Stimulated activated naive B cell treated with anti-CD40 and anti-IgM and Interleukin-4, amounts not matched to agents 10 μg/mL and 1 μg/mL and 100 μg/mL, for 72 hours (primary cell): ENCODE data around the gene HDHD2.

Experiments
- ATAC-seq, 2 donors: fragments of 150-1000 bp; cut with Tn5 transposase; replicated peaks; 2 replicates each; pipeline ENCODE4 v1.10.0; 2021; ENCODE audit warnings: moderate library complexity in 1 of 2
- DNase-seq: peaks from one replicate; pipeline ENCODE4 v3.0.0; 2021
- H3K27ac Mint-ChIP-seq: one replicate; pipeline ENCODE4 v1.8.0; 2022; ENCODE audit warnings: mild to moderate bottlenecking, mixed read lengths
- H3K27me3 Mint-ChIP-seq, 2 donors: one replicate each; pipeline ENCODE4 v1.8.0; 2022; ENCODE audit warnings: mixed read lengths in 2 of 2
- H3K36me3 Mint-ChIP-seq, 2 donors: one replicate each; pipeline ENCODE4 v1.8.0; 2022; ENCODE audit warnings: mixed read lengths in 2 of 2, mild to moderate bottlenecking in 1 of 2
- H3K4me1 Mint-ChIP-seq, 2 donors: one replicate each; pipeline ENCODE4 v1.8.0; 2022; ENCODE audit warnings: mixed read lengths in 2 of 2, mild to moderate bottlenecking in 1 of 2
- H3K4me3 Mint-ChIP-seq, 2 donors: one replicate each; pipeline ENCODE4 v1.8.0; 2022; ENCODE audit warnings: mild to moderate bottlenecking in 2 of 2, mixed read lengths in 2 of 2, moderate library complexity in 1 of 2
- H3K9me3 Mint-ChIP-seq, 2 donors: one replicate each; pipeline ENCODE4 v1.8.0; 2022; ENCODE audit warnings: mixed read lengths in 2 of 2, mild to moderate bottlenecking in 1 of 2

Gene HDHD2

GRCh38 chr18:47115205-47115604 is 35.1 kb downstream of the HDHD2 start:
- H3K9me3 Mint-ChIP-seq, result no peaks in the 10 kb centered on the region
- no peak for ATAC-seq
- H3K4me1 Mint-ChIP-seq, result peaks cover 0 to 1% of the 10 kb centered on the region in 2 donors
- no peak overlapping the region for H3K4me3 Mint-ChIP-seq
- no peak overlapping the region for H3K27ac Mint-ChIP-seq
- no peaks in the 10 kb centered on the region for H3K27me3 Mint-ChIP-seq
- H3K36me3 Mint-ChIP-seq, result peaks cover 30 to 55% of the 10 kb centered on the region in 2 donors
- DNase-seq, result no peak

GRCh38 chr18:47113796-47114540 is 36.3 kb downstream of the HDHD2 start:
- Mint-ChIP-seq H3K27me3 (no peaks in the 10 kb centered on the region), H3K9me3 (no peaks in the 10 kb centered on the region), H3K27ac (no peak overlapping the region), H3K36me3 (peaks cover 27 to 51% of the 10 kb centered on the region in 2 donors), H3K4me1 (no peaks in the 10 kb centered on the region), H3K4me3 (no peak overlapping the region)
- ATAC-seq, result no peak
- DNase-seq, result no peak

GRCh38 chr18:47110492-47111274 is 39.6 kb downstream of the HDHD2 start:
- Mint-ChIP-seq H3K27me3 (no peaks in the 10 kb centered on the region), H3K4me3 (no peak overlapping the region), H3K27ac (no peak overlapping the region), H3K9me3 (no peaks in the 10 kb centered on the region), H3K4me1 (no peaks in the 10 kb centered on the region), H3K36me3 (peaks cover 20 to 51% of the 10 kb centered on the region in 2 donors)
- no peak for ATAC-seq
- DNase-seq, result no peak

GRCh38 chr18:47109720-47110119 is 40.6 kb downstream of the HDHD2 start:
- no peak for DNase-seq
- Mint-ChIP-seq H3K27ac (no peak overlapping the region), H3K36me3 (peaks cover 16 to 47% of the 10 kb centered on the region in 2 donors), H3K27me3 (no peaks in the 10 kb centered on the region), H3K4me1 (no peaks in the 10 kb centered on the region), H3K9me3 (no peaks in the 10 kb centered on the region), H3K4me3 (no peak overlapping the region)
- ATAC-seq, result no peak

- no peaks in the 10 kb centered on the region for H3K9me3 Mint-ChIP-seq
- H3K4me3 Mint-ChIP-seq, result no peak overlapping the region
- H3K4me1 Mint-ChIP-seq, result no peaks in the 10 kb centered on the region
- DNase-seq, result no peak
- no peak for ATAC-seq
- no peak overlapping the region for H3K27ac Mint-ChIP-seq
- H3K27me3 Mint-ChIP-seq, result no peaks in the 10 kb centered on the region
- H3K36me3 Mint-ChIP-seq, result peaks cover 16 to 44% of the 10 kb centered on the region in 2 donors
Observed at GRCh38 chr18:47108998-47109405, 41.3 kb downstream of the HDHD2 start.

- Mint-ChIP-seq H3K4me1 (no peaks in the 10 kb centered on the region), H3K27ac (no peak overlapping the region), H3K9me3 (no peaks in the 10 kb centered on the region), H3K27me3 (no peaks in the 10 kb centered on the region), H3K36me3 (peaks cover 16 to 42% of the 10 kb centered on the region in 2 donors), H3K4me3 (no peak overlapping the region)
- DNase-seq (no peak), ATAC-seq (no peak)
Observed at GRCh38 chr18:47108373-47108772, 41.9 kb downstream of the HDHD2 start.

- no peaks in the 10 kb centered on the region for H3K27me3 Mint-ChIP-seq
- H3K4me3 Mint-ChIP-seq, result no peak overlapping the region
- H3K27ac Mint-ChIP-seq, result no peak overlapping the region
- no peaks in the 10 kb centered on the region for H3K9me3 Mint-ChIP-seq
- H3K4me1 Mint-ChIP-seq, result peaks cover under 1 to 3% of the 10 kb centered on the region in 2 donors
- ATAC-seq (peak; percentile 56 to 82), DNase-seq (peak; percentile 26)
- peaks cover 6 to 11% of the 10 kb centered on the region in 2 donors for H3K36me3 Mint-ChIP-seq
Observed at GRCh38 chr18:47100212-47100831, 50.0 kb downstream of the HDHD2 start.

- Mint-ChIP-seq H3K27me3 (no peaks in the 10 kb centered on the region), H3K9me3 (no peaks in the 10 kb centered on the region), H3K36me3 (peaks cover 8 to 12% of the 10 kb centered on the region in 2 donors), H3K4me3 (no peak overlapping the region), H3K4me1 (peaks cover 3 to 9% of the 10 kb centered on the region in 2 donors), H3K27ac (no peak overlapping the region)
- DNase-seq (no peak), ATAC-seq (no peak)
Observed at GRCh38 chr18:47095810-47096209, 54.5 kb downstream of the HDHD2 start.

GRCh38 chr18:47087676-47088075 is 62.6 kb downstream of the HDHD2 start:
- Mint-ChIP-seq H3K27me3 (no peaks in the 10 kb centered on the region), H3K9me3 (no peaks in the 10 kb centered on the region), H3K36me3 (peaks cover 2 to 18% of the 10 kb centered on the region in 2 donors), H3K4me1 (peaks cover 2 to 8% of the 10 kb centered on the region in 2 donors), H3K27ac (no peak overlapping the region), H3K4me3 (no peak overlapping the region)
- DNase-seq (no peak), ATAC-seq (no peak)

GRCh38 chr18:47081578-47081977 is 68.7 kb downstream of the HDHD2 start:
- Mint-ChIP-seq H3K27me3 (no peaks in the 10 kb centered on the region), H3K4me1 (no peaks in the 10 kb centered on the region), H3K27ac (no peak overlapping the region), H3K4me3 (no peak overlapping the region), H3K36me3 (peaks cover 2 to 10% of the 10 kb centered on the region in 2 donors), H3K9me3 (no peaks in the 10 kb centered on the region)
- DNase-seq (no peak), ATAC-seq (no peak)

- Mint-ChIP-seq H3K27ac (no peak overlapping the region), H3K9me3 (no peaks in the 10 kb centered on the region), H3K4me3 (no peak overlapping the region), H3K27me3 (no peaks in the 10 kb centered on the region), H3K4me1 (no peaks in the 10 kb centered on the region), H3K36me3 (peaks cover 2 to 6% of the 10 kb centered on the region in 2 donors)
- no peak for DNase-seq
- ATAC-seq, result no peak
Observed at GRCh38 chr18:47080872-47081271, 69.4 kb downstream of the HDHD2 start.

- no peaks in the 10 kb centered on the region for H3K4me1 Mint-ChIP-seq
- peaks cover 0 to 3% of the 10 kb centered on the region in 2 donors for H3K36me3 Mint-ChIP-seq
- ATAC-seq (no peak), DNase-seq (no peak)
- H3K9me3 Mint-ChIP-seq, result no peaks in the 10 kb centered on the region
- no peaks in the 10 kb centered on the region for H3K27me3 Mint-ChIP-seq
- no peak overlapping the region for H3K4me3 Mint-ChIP-seq
- H3K27ac Mint-ChIP-seq, result no peak overlapping the region
Observed at GRCh38 chr18:47077111-47077510, 73.2 kb downstream of the HDHD2 start.

- no peak for ATAC-seq
- Mint-ChIP-seq H3K4me3 (no peak overlapping the region), H3K27ac (no peak overlapping the region), H3K27me3 (no peaks in the 10 kb centered on the region), H3K4me1 (no peaks in the 10 kb centered on the region), H3K36me3 (peaks cover 0 to 3% of the 10 kb centered on the region in 2 donors), H3K9me3 (no peaks in the 10 kb centered on the region)
- no peak for DNase-seq
Observed at GRCh38 chr18:47075098-47075883, 75.0 kb downstream of the HDHD2 start.

- Mint-ChIP-seq H3K4me3 (no peak overlapping the region), H3K4me1 (no peaks in the 10 kb centered on the region), H3K36me3 (no peaks in the 10 kb centered on the region), H3K27me3 (no peaks in the 10 kb centered on the region), H3K27ac (no peak overlapping the region), H3K9me3 (no peaks in the 10 kb centered on the region)
- DNase-seq (no peak), ATAC-seq (no peak)
Observed at GRCh38 chr18:47067648-47068047, 82.7 kb downstream of the HDHD2 start.
